Spleen (tissue), 11 donors: ENCODE data around the gene LPAR3. TPM values are rescaled to one million over a fixed set of nuclear protein-coding genes. Genes with fewer than 3 reads are reported as not detected.
"Not testable (repeated sequence)": the region's sequence is repeated elsewhere in the genome, so short reads cannot be mapped to it uniquely, and the experiment has no call there.

Experiments
- DNase-seq: peaks from one replicate; pipeline ENCODE4 v3.0.0-alpha.2; 2020
- H3K27ac ChIP-seq, 8 donors: fragments of 200-600 bp; sonication (generic) in 7 of 8; 1 replicate in 4 of 8; 2 replicates in 4 of 8; pipeline versions ENCODE4 v1.5.0 to v1.8.0; 2016 to 2021; ENCODE audit warnings: inconsistent platforms in 4 of 8, mild to moderate bottlenecking in 4 of 8, moderate library complexity in 1 of 8
- H3K27me3 ChIP-seq, 7 donors: fragments of 200-600 bp; sonication (generic) in 6 of 7; replicated peaks in 1 of 7; 1 replicate in 4 of 7; 2 replicates in 3 of 7; pipeline versions ENCODE4 v1.5.0 to v1.8.0; 2016 to 2021; ENCODE audit warnings: inconsistent platforms in 3 of 7, mild to moderate bottlenecking in 1 of 7
- H3K36me3 ChIP-seq, 6 donors: fragments of 200-600 bp; sonication (generic) in 5 of 6; 1 replicate in 4 of 6; 2 replicates in 2 of 6; pipeline versions ENCODE4 v1.5.0 to v1.8.0; 2016 to 2021; ENCODE audit warnings: inconsistent platforms in 2 of 6
- H3K4me1 ChIP-seq, 6 donors: fragments of 200-600 bp; sonication (generic) in 5 of 6; 1 replicate in 3 of 6; 2 replicates in 3 of 6; pipeline versions ENCODE4 v1.5.0 to v1.8.0; 2016 to 2021; ENCODE audit warnings: inconsistent platforms in 3 of 6
- H3K4me3 ChIP-seq, 8 donors: fragments of 200-600 bp; sonication (generic) in 7 of 8; 1 replicate in 4 of 8; 2 replicates in 4 of 8; pipeline versions ENCODE4 v1.5.0 to v1.8.0; 2016 to 2021; ENCODE audit warnings: inconsistent platforms in 4 of 8, mild to moderate bottlenecking in 4 of 8, moderate library complexity in 2 of 8
- H3K9me3 ChIP-seq, 8 donors: fragments of 200-600 bp; sonication (generic) in 7 of 8; 1 replicate in 4 of 8; 2 replicates in 4 of 8; pipeline versions ENCODE4 v1.5.0 to v1.8.0; 2016 to 2021; ENCODE audit warnings: inconsistent platforms in 4 of 8
- CTCF ChIP-seq, 11 experiments: fragments of 200-600 bp in 7 of 11; fragments of 450-650 bp in 4 of 11; sonication (generic) in 4 of 11; IDR thresholded peaks in 8 of 11; conservative IDR thresholded peaks in 3 of 11; 1 replicate in 7 of 11; 2 replicates in 4 of 11; pipeline versions ENCODE4 v1.4.0 to v1.8.0; 2016 to 2021; ENCODE audit warnings: antibody characterized with exemption in 11 of 11, inconsistent platforms in 4 of 11, mild to moderate bottlenecking in 1 of 11
- POLR2A ChIP-seq, 3 donors: fragments of 450-650 bp; IDR thresholded peaks; one replicate each; pipeline ENCODE4 v1.5.1; 2017; ENCODE audit warnings: antibody characterized with exemption in 3 of 3, mild to moderate bottlenecking in 1 of 3
- POLR2AphosphoS5 ChIP-seq, 3 donors: sonication (generic); formaldehyde crosslinking; IDR thresholded peaks; one replicate each; pipeline ENCODE4 v1.5.1; 2017; ENCODE audit warnings: antibody characterized with exemption in 3 of 3
- WGBS, 5 donors: extraction: QIAGEN DNeasy Blood & Tissue Kit in 3 of 5; methylation state at CpG; one replicate each; pipeline versions ENCODE4 v1.1.5 to v1.1.7; 2013 to 2018; 5-methylcytosine and 5-hydroxymethylcytosine counted together
- intact Hi-C: fragments of 100-400 bp; cut with DNase I; formaldehyde crosslinking; loops from one replicate; pipeline ENCODE4 v1.15.0; 2023; ENCODE audit warnings: low total_unique reads
- polyA plus RNA-seq, 3 donors: library from polyadenylated mRNA; stranded (reverse); fragments of 200-250 nt; gene quantifications; one replicate each; pipeline ENCODE4 v1.2.1, GENCODE V29; 2013
- total RNA-seq, 7 donors: library from RNA; depleted of rRNA in 3 of 7; stranded (reverse); fragments of >200 nt in 3 of 7; fragmentation: NEBNext Ultra II Directional in 4 of 7; extraction: Animal tissue kit (Norgen Biotek cat#: 25700) in 4 of 7; gene quantifications; one replicate each; pipeline versions ENCODE4 v1.1.0 to v1.2.1, GENCODE V29; 2016 to 2021
- donor health status: healthy with polysubstance abuse.
- donor health status: DM: no; HTN: no; CAD: no; lungs with moderate emphysema.
- donor health status: DM: no; HTN: no; CAD: no.
- donor health status: Bipolar disorder and iron deficiency.
- donor health status: healthy.
- donor health status: DM: no; HTN: no; CAD: no.
- donor health status: DM: yes; HTN: yes; CAD: no.

LPAR3 gene
- total and polyA plus RNA-seq, 10 donors = 0.03 to 0.85 (median 0.31) TPM

GRCh38 chr1:84913555-84913892 lies 20.5 kb upstream of the LPAR3 start:
- no peak overlapping the region for H3K27ac ChIP-seq
- H3K4me3 ChIP-seq = no peak overlapping the region
- no peak for DNase-seq
- peaks cover 0 to 4% (median 0%) of the 10 kb centered on the region in 6 donors for H3K4me1 ChIP-seq
- intact Hi-C loops = no loop called here
- TF ChIP-seq POLR2A (IDR thresholded peaks at IDR 0.05) (no peak), CTCF (IDR thresholded peaks at IDR 0.05 in 8 of 11, conservative IDR thresholded peaks at IDR 0.05 in 3 of 11) (no peak), POLR2AphosphoS5 (IDR thresholded peaks at IDR 0.05) (no peak)
- no peaks in the 10 kb centered on the region for H3K9me3 ChIP-seq
- no peaks in the 10 kb centered on the region for H3K36me3 ChIP-seq
- H3K27me3 ChIP-seq = no peaks in the 10 kb centered on the region
- 38 to 77% (median 51%) methylated on average over 4 of the region's 4 CpGs for WGBS, 5 donors

DNA sequence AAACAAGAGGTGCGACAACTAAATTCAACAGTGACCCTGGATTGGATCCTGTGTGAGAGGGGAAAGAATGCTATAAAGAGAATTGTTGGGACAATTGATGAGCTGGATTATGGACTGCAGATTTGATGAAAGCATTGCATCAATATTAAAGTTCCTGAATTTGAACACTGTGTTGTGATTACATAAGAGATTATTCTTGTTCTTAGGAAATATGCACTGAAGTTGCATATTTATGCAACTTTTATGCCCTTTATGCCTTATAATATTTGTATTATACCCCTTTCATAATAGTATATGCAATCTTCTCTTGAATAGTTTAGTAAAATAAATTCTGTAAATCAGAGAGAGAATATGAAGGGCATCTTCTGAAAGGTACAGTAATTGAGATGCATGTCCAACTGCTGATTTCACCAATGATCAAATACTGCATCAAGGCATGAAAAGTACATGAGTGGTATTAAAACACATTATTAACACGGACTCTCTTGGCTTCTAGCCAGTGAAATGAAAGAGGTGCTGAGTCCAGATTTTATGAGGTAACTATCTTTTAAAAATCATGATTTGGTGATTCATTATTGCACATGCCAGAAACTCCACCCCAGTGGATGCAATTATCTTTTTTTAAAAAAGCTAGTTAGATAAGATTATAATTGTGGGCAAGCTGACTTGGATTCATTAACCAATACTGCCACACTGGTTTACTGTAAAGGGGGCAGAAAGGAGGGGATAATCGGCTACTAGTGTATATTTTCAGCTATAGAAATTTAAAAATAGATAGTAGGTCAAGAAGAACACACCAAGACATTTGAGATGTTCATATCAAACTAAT lies 19.9 kb upstream of the LPAR3 start:
- no peak overlapping the region for H3K27ac ChIP-seq
- no peak for DNase-seq
- H3K4me1 ChIP-seq = peaks cover 0 to 4% (median 0%) of the 10 kb centered on the region in 6 donors
- H3K36me3 ChIP-seq = no peaks in the 10 kb centered on the region
- WGBS, 5 donors = 68 to 88% (median 81%) methylated on average over 3 of the region's 3 CpGs
- no peaks in the 10 kb centered on the region for H3K9me3 ChIP-seq
- H3K27me3 ChIP-seq = no peaks in the 10 kb centered on the region
- TF ChIP-seq POLR2A (IDR thresholded peaks at IDR 0.05) (no peak), CTCF (IDR thresholded peaks at IDR 0.05 in 8 of 11, conservative IDR thresholded peaks at IDR 0.05 in 3 of 11) (no peak), POLR2AphosphoS5 (IDR thresholded peaks at IDR 0.05) (no peak)
- H3K4me3 ChIP-seq = no peak overlapping the region
- intact Hi-C loops = no loop called here

DNA sequence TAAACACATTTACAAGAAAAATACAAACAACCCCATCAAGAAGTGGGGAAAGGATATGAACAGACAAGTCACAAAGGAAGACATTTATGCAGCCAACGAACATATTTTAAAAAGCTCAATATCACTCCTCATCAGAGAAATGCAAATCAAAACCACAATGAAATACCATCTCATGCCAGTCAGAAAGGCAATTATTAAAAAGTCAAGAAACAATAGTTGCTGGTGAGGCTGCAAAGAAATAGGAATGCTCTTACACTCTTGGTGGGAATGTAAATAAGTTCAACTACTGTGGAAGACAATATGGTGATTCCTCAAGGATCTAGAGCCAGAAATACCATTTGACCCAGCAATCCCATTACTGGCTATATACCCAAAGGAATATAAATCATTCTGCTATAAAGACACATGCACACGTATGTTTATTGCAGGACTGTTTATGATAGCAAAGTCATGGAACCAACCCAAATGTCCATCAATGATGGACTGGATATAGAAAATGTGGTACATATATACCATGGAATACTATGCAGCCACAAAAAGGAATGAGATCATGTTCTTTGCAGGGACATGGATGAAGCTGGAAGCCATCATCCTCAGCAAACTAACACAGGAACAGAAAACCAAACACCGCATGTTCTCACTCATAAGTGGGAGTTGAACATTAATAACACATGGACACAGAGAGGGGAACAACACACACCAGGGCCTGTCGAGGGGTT lies 15.9 kb upstream of the LPAR3 start:
- 82 to 88% (median 85%) methylated on average over 4 of the region's 4 CpGs for WGBS, 5 donors
- H3K27me3 ChIP-seq, DNase-seq, H3K27ac ChIP-seq, H3K9me3 ChIP-seq, H3K4me3 ChIP-seq, H3K36me3 ChIP-seq, H3K4me1 ChIP-seq, intact Hi-C loops: not testable (repeated sequence)

DNA sequence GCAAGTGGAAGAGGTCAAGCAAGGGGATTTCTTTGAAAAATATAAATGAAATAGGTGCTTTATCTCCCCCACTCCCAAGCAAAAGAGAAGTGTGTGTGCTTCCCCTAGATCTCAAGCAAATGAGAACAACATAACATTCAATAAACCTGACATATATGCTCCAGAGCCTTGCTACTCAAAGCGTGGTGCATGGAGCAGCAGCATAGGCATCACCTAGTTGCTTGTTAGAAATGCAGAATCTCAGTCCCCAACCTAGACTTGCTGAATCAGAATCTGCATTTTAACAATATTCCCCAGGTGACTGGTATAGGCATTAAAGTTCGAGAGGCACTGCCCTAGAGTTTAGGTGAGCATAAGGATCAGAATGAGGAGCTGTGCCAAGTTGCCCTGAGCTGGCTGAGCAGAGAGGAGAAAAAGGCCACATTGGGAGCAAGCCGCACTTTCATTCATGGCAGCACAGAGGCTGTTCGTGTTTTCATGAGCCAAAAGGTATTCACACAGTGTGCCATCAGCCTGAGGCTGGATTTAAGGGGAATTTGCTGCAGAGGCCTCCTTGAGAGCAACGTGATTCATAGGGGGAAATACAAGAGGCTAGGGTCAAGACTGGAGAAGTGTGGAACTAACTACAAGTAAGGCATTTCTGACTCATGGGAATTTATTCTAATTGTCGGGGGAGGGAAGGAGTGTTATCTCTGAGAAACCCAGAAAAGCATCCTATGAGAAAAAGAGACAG lies 14.3 kb upstream of the LPAR3 start:
- no peak overlapping the region for H3K27ac ChIP-seq
- peaks cover 0 to 7% (median 0%) of the 10 kb centered on the region in 7 donors for H3K27me3 ChIP-seq
- no peak overlapping the region for H3K4me3 ChIP-seq
- TF ChIP-seq POLR2A (IDR thresholded peaks at IDR 0.05) (no peak), POLR2AphosphoS5 (IDR thresholded peaks at IDR 0.05) (no peak), CTCF (IDR thresholded peaks at IDR 0.05 in 8 of 11, conservative IDR thresholded peaks at IDR 0.05 in 3 of 11) (no peak)
- H3K9me3 ChIP-seq = peaks cover 0 to 8% (median 3%) of the 10 kb centered on the region in 8 donors
- H3K36me3 ChIP-seq = no peaks in the 10 kb centered on the region
- no peaks in the 10 kb centered on the region for H3K4me1 ChIP-seq
- DNase-seq = no peak
- 71 to 85% (median 78%) methylated on average over 6 of the region's 6 CpGs for WGBS, 5 donors
- intact Hi-C loops = no loop called here

DNA sequence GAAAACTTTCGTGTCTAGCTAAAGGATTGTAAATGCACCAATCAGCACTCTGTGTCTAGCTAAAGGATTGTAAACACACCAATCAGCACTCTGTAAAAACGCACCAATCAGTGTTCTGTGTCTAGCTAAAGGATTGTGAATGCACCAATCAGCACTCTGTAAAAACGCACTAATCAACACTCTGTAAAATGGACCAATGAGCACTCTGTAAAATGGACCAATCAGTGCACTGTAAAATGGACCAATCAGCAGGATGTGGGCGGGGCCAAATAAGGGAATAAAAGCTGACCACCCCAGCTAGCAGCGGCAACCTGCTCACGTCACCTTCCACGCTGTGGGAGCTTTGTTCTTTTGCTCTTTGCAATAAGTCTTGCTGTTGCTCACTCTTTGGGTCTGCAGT lies 9.7 kb upstream of the LPAR3 start:
- H3K4me3 ChIP-seq, DNase-seq, intact Hi-C loops, H3K27ac ChIP-seq, H3K9me3 ChIP-seq, H3K4me1 ChIP-seq, H3K27me3 ChIP-seq, H3K36me3 ChIP-seq: not testable (repeated sequence)
- WGBS, 5 donors = 74 to 92% (median 90%) methylated on average over 7 of the region's 7 CpGs
